Effector CD4-positive, alpha-beta T cell (primary cell): Measurements from ENCODE around the gene DIPK2B. TPM values are rescaled to one million over a fixed set of nuclear protein-coding genes. Genes with fewer than 3 reads are reported as not detected.

Experiments used
- DNase-seq: peaks from one replicate; pipeline ENCODE4 v3.0.0-alpha.2; 2020
- total RNA-seq: gene quantifications from one replicate; lab custom pipeline; 2026; lab: John Stamatoyannopoulos, UW

The DIPK2B gene
- total RNA-seq = not detected

- DNase-seq = no peak
These were observed at the start of gene DIPK2B for GRCh38 chrX:45200741-45201234. Gene DIPK2B (minus strand): TSS chrX:45200876. CDS start chrX:45200826, 50 bp downstream.

- no peak for DNase-seq
These were observed 39.6 kb upstream of the DIPK2B start for GRCh38 chrX:45240301-45240700.

DNA sequence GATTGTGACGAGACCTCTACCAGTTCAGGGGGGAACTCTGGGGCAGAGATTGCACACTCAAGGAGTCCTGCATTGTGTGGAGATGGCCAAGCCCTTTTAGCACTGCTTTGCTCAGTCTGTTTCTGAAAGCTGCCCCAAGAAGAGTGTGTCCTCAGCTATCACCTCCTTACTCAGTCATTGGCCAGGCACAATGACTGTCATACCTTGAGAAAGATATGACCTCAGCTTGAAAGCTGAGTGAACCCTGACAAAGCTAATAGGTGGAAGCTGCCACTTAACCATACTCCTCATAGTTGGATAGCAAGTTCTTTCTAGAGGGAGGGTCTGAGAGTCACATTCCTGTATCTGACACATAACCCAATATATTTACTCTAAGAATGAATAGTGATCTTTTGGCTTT is 37.8 kb upstream of the DIPK2B start:
- DNase-seq = no peak

DNA sequence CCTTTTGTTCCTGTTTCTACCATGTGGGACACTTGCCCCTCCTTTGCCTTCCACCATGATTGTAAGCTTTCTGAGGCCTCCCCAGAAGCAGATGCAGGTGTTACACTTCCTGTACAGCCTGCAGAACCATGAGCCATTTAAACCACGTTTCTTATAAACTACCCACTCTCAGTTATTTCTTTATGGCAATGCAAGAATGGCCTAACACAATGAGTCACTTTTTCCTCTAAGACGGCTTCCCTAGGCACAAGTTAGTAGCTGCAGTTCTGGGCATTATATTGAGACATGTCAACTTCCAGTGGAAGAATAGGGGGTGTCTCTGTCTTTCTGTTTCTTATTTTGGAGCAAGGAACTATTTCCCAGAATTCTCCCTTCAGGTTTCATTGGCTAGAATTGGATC is 32.9 kb upstream of the DIPK2B start:
- DNase-seq = no peak

DNA sequence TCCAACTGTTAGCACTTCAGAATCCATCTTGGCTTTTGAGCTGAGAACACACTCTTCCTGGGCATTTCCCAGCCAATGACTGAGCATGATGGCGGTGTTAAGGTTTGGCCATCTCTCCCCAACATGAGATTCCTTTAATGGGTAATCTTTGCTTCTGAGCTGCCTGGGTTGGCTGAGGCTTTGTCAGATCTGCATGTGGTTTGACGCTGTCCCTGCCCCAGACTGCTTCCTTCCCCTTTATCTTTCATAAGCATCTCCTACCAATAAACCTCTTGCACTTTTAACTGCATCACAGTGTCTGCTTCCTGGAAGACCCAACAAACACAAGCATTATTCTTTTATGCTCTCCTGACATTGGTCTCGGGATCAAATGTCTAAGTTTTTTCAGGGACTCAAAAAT is 31.5 kb upstream of the DIPK2B start:
- DNase-seq = no peak

GRCh38 chrX:45230410-45230809 is 29.7 kb upstream of the DIPK2B start:
- DNase-seq = no peak

DNA sequence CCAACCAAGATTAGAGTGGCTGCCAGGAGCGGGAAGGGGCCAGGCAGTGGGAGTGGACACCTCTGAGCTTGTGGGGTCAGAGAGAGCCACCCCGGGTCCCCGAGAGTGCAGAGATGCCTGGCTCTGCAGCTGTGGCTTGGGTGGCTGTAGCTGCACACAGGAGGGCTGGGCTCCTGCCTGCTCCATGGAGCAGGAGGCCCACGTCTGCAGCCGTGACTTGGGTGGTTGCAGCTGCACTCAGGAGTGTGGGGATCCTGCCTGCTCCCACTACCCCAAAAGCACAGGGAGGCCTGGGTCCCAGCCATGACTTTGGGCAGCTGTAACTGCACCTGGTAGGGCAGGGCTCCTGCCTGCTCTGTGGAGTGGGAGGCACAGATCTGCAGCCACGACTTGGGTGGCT is 28.7 kb upstream of the DIPK2B start:
- DNase-seq = no peak

DNA sequence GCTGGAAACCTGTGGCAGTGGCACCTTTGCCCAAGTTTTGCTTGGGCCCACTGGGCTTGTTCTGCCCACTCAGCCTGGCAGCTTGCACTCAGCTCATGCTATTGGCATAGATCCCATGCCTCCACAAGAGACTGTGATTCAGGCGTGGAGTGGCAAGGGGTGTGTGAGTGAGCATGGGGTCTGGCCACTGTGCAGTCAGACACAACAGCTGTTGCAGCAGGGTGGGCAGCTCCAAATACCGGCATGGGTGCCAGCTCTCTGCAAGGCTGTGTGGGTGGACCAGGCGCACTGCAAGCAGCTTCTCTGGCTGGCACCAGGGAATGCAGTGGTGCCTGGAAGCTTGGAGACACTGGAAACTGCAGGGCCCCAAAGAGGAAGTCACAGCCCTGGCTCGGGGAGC is 27.4 kb upstream of the DIPK2B start:
- no peak for DNase-seq

GRCh38 chrX:45208121-45208856 is 7.6 kb upstream of the DIPK2B start:
- no peak for DNase-seq

- DNase-seq = no peak
These were observed 1.5 kb upstream of the DIPK2B start for GRCh38 chrX:45202171-45202570.

GRCh38 chrX:45198706-45199105 is 2.0 kb downstream of the DIPK2B start:
- DNase-seq = no peak

- DNase-seq = no peak
These were observed 2.4 kb downstream of the DIPK2B start for GRCh38 chrX:45198301-45198700.

GRCh38 chrX:45196701-45197100 is 4.0 kb downstream of the DIPK2B start:
- no peak for DNase-seq

GRCh38 chrX:45191820-45192409 is 8.8 kb downstream of the DIPK2B start:
- DNase-seq = no peak

DNA sequence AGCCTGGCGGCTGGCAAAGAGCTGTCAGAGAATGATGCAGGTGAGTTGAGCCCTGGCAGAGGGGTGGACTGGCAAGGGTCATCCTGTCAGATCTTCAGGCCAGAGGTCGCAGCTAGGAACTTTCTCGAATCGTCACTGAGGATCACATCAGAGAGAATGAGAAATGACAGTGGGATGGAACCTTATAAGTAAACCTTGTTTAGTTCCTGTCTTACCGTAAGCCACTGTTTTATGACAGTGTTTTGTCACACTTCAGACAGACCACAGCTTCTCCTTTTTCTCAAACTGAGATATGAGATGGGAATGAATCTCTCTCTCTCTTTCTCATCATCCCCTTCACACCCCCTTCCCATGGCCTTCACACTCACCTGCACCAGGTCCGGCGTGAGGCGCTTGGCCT is 9.3 kb downstream of the DIPK2B start:
- DNase-seq = no peak

GRCh38 chrX:45187731-45188130 is 12.9 kb downstream of the DIPK2B start:
- DNase-seq = no peak

DNA sequence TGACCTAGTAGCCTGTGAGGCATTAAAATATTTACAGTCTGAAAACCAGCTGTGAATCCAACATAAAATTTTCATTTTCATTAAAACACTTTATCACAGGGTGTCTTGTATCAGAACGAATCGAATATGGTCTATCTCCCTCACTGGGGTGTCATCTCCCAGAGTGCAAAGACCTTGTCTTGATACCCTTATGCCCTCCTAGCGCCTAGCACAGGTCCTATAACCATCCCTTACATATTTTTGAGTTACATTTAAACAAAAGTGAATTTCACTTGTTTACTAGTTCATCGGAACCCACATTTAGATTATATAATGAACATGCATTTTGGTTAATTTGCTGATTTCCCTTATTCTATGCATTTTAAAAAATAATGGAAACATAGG is 14.0 kb downstream of the DIPK2B start:
- no peak for DNase-seq

- no peak for DNase-seq
These were observed 16.5 kb downstream of the DIPK2B start for GRCh38 chrX:45184211-45184610.

DNA sequence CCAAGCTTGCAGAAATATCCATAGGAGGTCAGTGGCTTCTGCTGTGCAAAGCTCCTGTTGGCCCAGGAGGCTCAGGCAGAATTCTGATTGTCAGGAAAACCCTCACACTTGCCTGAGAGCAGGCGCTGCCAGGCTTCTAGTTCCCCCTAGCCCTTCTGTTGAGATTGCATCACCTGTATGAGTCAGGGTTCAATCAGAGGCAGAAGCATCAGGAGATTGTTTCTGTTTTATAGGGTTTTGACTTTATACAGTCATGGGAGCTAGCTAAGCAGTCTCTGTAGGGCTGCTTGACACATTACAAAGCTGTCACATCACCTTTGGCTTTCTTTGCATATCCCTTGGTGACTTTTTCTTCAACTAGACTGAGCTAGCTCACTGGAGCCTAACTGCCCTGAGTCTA is 27.8 kb downstream of the DIPK2B start:
- no peak for DNase-seq

GRCh38 chrX:45166781-45167180 is 33.9 kb downstream of the DIPK2B start:
- DNase-seq = no peak

GRCh38 chrX:45165726-45166125 is 35.0 kb downstream of the DIPK2B start:
- DNase-seq = no peak

- no peak for DNase-seq
These were observed 35.7 kb downstream of the DIPK2B start for GRCh38 chrX:45164995-45165394.

GRCh38 chrX:45164021-45164621 is 36.6 kb downstream of the DIPK2B start:
- no peak for DNase-seq

DNA sequence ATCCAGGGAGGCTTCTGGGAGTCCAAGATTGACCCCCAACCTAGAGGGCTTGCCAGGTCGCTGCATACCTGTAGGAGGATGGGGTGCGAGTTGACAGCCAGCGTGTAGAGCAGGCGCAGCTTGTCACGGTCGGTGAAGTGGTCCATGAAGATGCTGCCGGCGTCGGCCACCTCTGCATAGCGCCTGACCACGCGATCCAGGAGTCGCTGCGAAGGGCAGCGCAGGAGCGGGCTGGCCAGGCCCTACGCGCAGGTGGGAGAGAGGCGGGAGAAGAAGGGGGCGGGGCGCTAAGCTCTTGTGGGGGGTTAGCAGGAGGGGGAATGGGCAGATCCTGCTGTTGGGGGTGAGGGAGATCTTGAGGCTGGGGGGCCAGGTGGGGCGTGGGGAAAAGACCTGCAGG is 43.0 kb downstream of the DIPK2B start:
- no peak for DNase-seq
